ENCODE results near the gene DPP6. TPM values are rescaled to one million over a fixed set of nuclear protein-coding genes. Genes with fewer than 3 reads are reported as not detected.

Gene DPP6
- total and polyA plus RNA-seq, 2 experiments from 2014 or later = not detected

GRCh38 chr7:154623399-154623798, 571.2 kb downstream of the DPP6 start:
- Histone ChIP-seq H3K27ac (ENCODE audit: low read depth) (no peak overlapping the region), H3K4me3 (no peak overlapping the region), H3F3A (replicated peaks; ENCODE audit: low read depth) (no peaks in the 10 kb centered on the region), H3K9me2 (ENCODE audit: insufficient read depth) (no peaks in the 10 kb centered on the region), H3K4me1 (ENCODE audit: insufficient read depth) (no peaks in the 10 kb centered on the region), H3K79me2 (replicated peaks; ENCODE audit: insufficient read depth) (no peaks in the 10 kb centered on the region), H3K36me3 (ENCODE audit: insufficient read depth) (peaks cover 10% of the 10 kb centered on the region; the same call in 1 of the 2 replicates), H3K27me3 (ENCODE audit: insufficient read depth) (no peaks in the 10 kb centered on the region), H2AFZ (no peak overlapping the region), H3K4me2 (no peak overlapping the region), H4K20me1 (replicated peaks; ENCODE audit: insufficient read depth) (no peaks in the 10 kb centered on the region)
- Mint-ChIP-seq H3K27me3 (ENCODE audit: insufficient read depth, low read depth, poor library complexity) (peaks cover 2% of the 10 kb centered on the region), H3K4me1 (no peaks in the 10 kb centered on the region), H3K36me3 (ENCODE audit: low read depth) (no peaks in the 10 kb centered on the region), H3K4me3 (no peak overlapping the region), H3K27ac (no peak overlapping the region), H3K9me3 (no peaks in the 10 kb centered on the region)
- DNase-seq (ENCODE audit: low spot score) (no peak), ATAC-seq (no peak)
- TF ChIP-seq STAT1 (IDR thresholded peaks at IDR 0.05; ENCODE audit: unreplicated experiment) (no peak), CTCF (conservative IDR thresholded peaks at IDR 0.05; ENCODE audit: low read depth in 2 of 2) (no peak), ZNF331 (CRISPR knock-in tag; IDR thresholded peaks at IDR 0.05; ENCODE audit: low read depth) (no peak), CREB1 (CRISPR knock-in tag; IDR thresholded peaks at IDR 0.05; ENCODE audit: low read depth) (no peak), REST (IDR thresholded peaks at IDR 0.05; ENCODE audit: unreplicated experiment) (no peak), ZNF114 (CRISPR knock-in tag; IDR thresholded peaks at IDR 0.05) (no peak), ZNF462 (CRISPR knock-in tag; IDR thresholded peaks at IDR 0.05) (no peak), ETS1 (IDR thresholded peaks at IDR 0.05) (no peak), POLR2AphosphoS5 (IDR thresholded peaks at IDR 0.05; ENCODE audit: low read depth) (no peak), EZH2phosphoT487 (IDR thresholded peaks at IDR 0.05; ENCODE audit: unreplicated experiment) (no peak), NANOG (IDR thresholded peaks at IDR 0.05; ENCODE audit: borderline replicate concordance) (no peak), EZH2 (IDR thresholded peaks at IDR 0.05; ENCODE audit: low read depth, unreplicated experiment) (no peak), JUNB (IDR thresholded peaks at IDR 0.05; ENCODE audit: unreplicated experiment) (no peak)
